ENCODE measurements around the gene ZDHHC24.

DNA sequence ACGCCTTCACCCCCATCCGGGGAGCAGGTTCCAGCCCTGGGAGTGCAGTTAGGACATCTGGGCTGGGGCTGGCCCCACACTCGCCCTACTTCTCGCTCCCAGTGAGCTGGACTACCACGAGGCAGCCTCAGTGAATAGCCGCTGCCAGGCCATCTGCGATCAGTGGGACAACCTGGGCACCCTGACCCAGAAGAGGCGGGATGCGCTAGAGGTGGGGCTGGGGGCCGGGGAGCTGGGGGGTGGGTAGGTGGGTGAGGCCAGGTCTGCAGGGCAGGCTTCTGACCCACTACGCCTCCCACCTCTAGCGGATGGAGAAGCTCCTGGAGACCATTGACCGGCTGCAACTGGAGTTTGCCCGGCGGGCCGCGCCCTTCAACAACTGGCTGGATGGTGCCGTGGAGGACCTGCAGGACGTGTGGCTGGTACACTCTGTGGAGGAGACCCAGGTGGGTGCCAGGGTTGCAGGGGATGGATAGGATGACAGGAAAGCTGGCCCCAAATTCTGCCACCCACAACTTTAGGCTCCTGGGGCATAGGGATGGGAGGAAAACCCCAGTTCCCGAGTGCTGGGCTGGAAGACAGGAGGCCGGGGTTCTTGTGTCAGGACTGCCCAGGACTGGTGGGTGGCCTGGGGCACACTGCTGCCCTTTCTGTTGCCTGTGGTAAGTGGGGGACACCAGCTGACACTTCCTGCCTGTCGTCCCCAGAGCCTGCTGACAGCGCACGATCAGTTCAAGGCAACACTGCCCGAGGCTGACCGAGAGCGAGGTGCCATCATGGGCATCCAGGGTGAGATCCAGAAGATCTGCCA, 14.2 kb upstream of the ZDHHC24 start:
- TF ChIP-seq, protein P1, sequence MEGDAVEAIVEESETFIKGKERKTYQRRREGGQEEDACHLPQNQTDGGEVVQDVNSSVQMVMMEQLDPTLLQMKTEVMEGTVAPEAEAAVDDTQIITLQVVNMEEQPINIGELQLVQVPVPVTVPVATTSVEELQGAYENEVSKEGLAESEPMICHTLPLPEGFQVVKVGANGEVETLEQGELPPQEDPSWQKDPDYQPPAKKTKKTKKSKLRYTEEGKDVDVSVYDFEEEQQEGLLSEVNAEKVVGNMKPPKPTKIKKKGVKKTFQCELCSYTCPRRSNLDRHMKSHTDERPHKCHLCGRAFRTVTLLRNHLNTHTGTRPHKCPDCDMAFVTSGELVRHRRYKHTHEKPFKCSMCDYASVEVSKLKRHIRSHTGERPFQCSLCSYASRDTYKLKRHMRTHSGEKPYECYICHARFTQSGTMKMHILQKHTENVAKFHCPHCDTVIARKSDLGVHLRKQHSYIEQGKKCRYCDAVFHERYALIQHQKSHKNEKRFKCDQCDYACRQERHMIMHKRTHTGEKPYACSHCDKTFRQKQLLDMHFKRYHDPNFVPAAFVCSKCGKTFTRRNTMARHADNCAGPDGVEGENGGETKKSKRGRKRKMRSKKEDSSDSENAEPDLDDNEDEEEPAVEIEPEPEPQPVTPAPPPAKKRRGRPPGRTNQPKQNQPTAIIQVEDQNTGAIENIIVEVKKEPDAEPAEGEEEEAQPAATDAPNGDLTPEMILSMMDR (IDR thresholded peaks at IDR 0.05), result no peak
- no peak for TF ChIP-seq POLR2A (IDR thresholded peaks at IDR 0.05)
